AG04450 (cell line): ENCODE data around the gene MACROD2. TPM values are rescaled to one million over a fixed set of nuclear protein-coding genes. Genes with fewer than 3 reads are reported as not detected.

Experiments
- CTCF ChIA-PET: fragments of 300-600, 350-600 bp; formaldehyde crosslinking; extraction: SDS; loops from one replicate; lab custom pipeline; 2022; ENCODE audit warnings: antibody characterized with exemption, inconsistent platforms; lab: Charles Lee
- POLR2A ChIA-PET: fragments of 350-600 bp; formaldehyde crosslinking; extraction: SDS; loops from one replicate; lab custom pipeline; 2021; ENCODE audit warnings: antibody characterized with exemption, inconsistent platforms; lab: Yijun Ruan, JAX
- DNase-seq: peaks from one replicate; pipeline ENCODE4 v3.0.0-alpha.2; 2011; ENCODE audit warnings: low read depth, low spot score
- H3K27ac ChIP-seq: one replicate; pipeline ENCODE4 v1.5.1; 2012; ENCODE audit warnings: low read depth, low read length, control low read depth
- H3K27me3 ChIP-seq: one replicate; pipeline ENCODE4 v1.6.0; 2012; ENCODE audit warnings: low read length; ENCODE audit not compliant: control insufficient read depth, insufficient read depth
- H3K4me3 ChIP-seq: 2 replicates; pipeline ENCODE4 v1.5.1; 2011; ENCODE audit warnings: mild to moderate bottlenecking, low read depth, low read length, control low read depth
- H3K9me3 ChIP-seq: 2 replicates; pipeline ENCODE4 v1.5.1; 2012; ENCODE audit warnings: low read length; ENCODE audit not compliant: control insufficient read depth, insufficient read depth
- polyA plus RNA-seq: library from polyadenylated mRNA; depleted of rRNA; stranded (reverse); fragments of >200 nt; gene quantifications from 2 replicates; pipeline ENCODE4 v1.2.3, GENCODE V29; 2011
- TF ChIP-seq, protein P1 (sequence below): IDR thresholded peaks from 2 replicates; pipeline ENCODE4 v1.5.1; 2011; ENCODE audit warnings: low read depth, low read length, control low read depth, inconsistent platforms

Gene MACROD2
- polyA plus RNA-seq, 1 experiment, result 0.02 TPM

- CTCF ChIA-PET, result no interaction called here
These were observed 949 bp downstream of the MACROD2 start for GRCh38 chr20:13996265-13996664.

DNA sequence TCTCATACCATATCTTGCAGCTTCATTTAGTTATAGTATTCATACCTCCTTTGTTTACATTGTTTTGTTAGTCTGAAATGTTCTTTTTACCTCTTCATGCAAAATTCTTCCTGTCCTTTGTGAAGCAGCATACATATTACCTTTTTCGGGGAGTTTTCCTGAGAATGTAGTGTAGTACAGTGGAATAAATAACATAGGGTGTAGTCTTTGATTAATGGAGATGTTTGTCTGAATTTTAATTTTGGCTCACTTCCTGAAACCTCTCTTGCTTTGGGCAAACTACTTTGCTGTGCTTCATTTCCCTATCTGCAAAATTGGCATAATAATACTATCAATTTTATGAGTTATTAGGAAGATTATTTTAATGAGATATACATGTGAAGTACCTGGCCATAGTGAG, 5.6 kb downstream of the MACROD2 start:
- CTCF ChIA-PET, result no interaction called here
- Histone ChIP-seq H3K27ac (no peak overlapping the region), H3K4me3 (no peak overlapping the region), H3K27me3 (no peaks in the 10 kb centered on the region), H3K9me3 (no peaks in the 10 kb centered on the region; the same call in 1 of the 2 replicates)
- no peak for DNase-seq
- TF ChIP-seq, protein P1, sequence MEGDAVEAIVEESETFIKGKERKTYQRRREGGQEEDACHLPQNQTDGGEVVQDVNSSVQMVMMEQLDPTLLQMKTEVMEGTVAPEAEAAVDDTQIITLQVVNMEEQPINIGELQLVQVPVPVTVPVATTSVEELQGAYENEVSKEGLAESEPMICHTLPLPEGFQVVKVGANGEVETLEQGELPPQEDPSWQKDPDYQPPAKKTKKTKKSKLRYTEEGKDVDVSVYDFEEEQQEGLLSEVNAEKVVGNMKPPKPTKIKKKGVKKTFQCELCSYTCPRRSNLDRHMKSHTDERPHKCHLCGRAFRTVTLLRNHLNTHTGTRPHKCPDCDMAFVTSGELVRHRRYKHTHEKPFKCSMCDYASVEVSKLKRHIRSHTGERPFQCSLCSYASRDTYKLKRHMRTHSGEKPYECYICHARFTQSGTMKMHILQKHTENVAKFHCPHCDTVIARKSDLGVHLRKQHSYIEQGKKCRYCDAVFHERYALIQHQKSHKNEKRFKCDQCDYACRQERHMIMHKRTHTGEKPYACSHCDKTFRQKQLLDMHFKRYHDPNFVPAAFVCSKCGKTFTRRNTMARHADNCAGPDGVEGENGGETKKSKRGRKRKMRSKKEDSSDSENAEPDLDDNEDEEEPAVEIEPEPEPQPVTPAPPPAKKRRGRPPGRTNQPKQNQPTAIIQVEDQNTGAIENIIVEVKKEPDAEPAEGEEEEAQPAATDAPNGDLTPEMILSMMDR, result no peak
- POLR2A ChIA-PET, result no interaction called here

More at GRCh38 chr20:13996265-13996664, 949 bp downstream of the MACROD2 start:
- no peaks in the 10 kb centered on the region for H3K27me3 ChIP-seq
- H3K27ac ChIP-seq, result no peak overlapping the region
- H3K9me3 ChIP-seq, result peaks cover 12% of the 10 kb centered on the region
- H3K4me3 ChIP-seq, result no peak overlapping the region
- TF ChIP-seq, protein P1, result no peak
- POLR2A ChIA-PET, result no interaction called here
- DNase-seq, result no peak

DNA sequence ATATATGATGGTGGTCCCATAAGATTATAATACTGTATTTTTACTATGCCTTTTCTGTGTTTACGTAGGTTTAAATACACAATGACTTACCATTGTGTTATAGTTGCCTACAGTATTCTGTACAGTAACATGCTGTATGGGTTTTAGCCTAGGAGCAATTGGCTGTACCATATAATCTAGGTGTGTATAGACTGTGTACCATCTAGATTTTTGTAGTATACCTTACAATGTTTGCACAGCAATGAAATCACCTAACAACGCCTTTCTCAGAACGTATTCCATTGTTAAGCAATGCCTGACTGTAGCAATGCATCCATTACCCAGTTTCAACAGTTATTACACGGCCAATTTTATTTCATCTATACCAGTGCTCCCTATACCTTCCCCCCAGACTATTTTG, 10.7 kb downstream of the MACROD2 start:
- POLR2A ChIA-PET, result no interaction called here
- CTCF ChIA-PET, result no interaction called here
- TF ChIP-seq, protein P1, result no peak
- no peak for DNase-seq
- Histone ChIP-seq H3K27me3 (no peaks in the 10 kb centered on the region), H3K4me3 (no peak overlapping the region), H3K9me3 (no peaks in the 10 kb centered on the region), H3K27ac (no peak overlapping the region)

- CTCF ChIA-PET, result no interaction called here
- DNase-seq, result no peak
- POLR2A ChIA-PET, result no interaction called here
- TF ChIP-seq, protein P1, result no peak
- no peak overlapping the region for H3K4me3 ChIP-seq
- H3K9me3 ChIP-seq, result peaks cover 5% of the 10 kb centered on the region
- H3K27me3 ChIP-seq, result no peaks in the 10 kb centered on the region
- H3K27ac ChIP-seq, result no peak overlapping the region
These were observed 13.9 kb downstream of the MACROD2 start for GRCh38 chr20:14009208-14009607.

- CTCF ChIA-PET, result no interaction called here
- Histone ChIP-seq H3K9me3 (peaks cover 5% of the 10 kb centered on the region), H3K4me3 (no peak overlapping the region), H3K27me3 (no peaks in the 10 kb centered on the region), H3K27ac (no peak overlapping the region)
- POLR2A ChIA-PET, result no interaction called here
- DNase-seq, result no peak
- TF ChIP-seq, protein P1, result no peak
These were observed 17.4 kb downstream of the MACROD2 start for GRCh38 chr20:14012671-14013070.
